PC-3 (cell line): ENCODE data around the gene CORO2B.

Experiments
- EZH2 ChIP-seq: fragments of 300-600 bp; sonication (generic); IDR thresholded peaks from one replicate; pipeline ENCODE4 v1.6.1; 2017; ENCODE audit warnings: antibody characterized with exemption, mild to moderate bottlenecking, low read length; ENCODE audit not compliant: unreplicated experiment
- EZH2phosphoT487 ChIP-seq: fragments of 300-600 bp; sonication (generic); IDR thresholded peaks from 2 replicates; pipeline ENCODE4 v1.6.1; 2018; ENCODE audit warnings: mild to moderate bottlenecking, antibody characterized with exemption, low read length, borderline replicate concordance
- TF ChIP-seq, protein P1 (sequence below): fragments of 300-600 bp; sonication (generic); conservative IDR thresholded peaks from 2 replicates; pipeline ENCODE4 v1.5.1; 2017; ENCODE audit warnings: antibody characterized with exemption, low read depth, mild to moderate bottlenecking, low read length

DNA sequence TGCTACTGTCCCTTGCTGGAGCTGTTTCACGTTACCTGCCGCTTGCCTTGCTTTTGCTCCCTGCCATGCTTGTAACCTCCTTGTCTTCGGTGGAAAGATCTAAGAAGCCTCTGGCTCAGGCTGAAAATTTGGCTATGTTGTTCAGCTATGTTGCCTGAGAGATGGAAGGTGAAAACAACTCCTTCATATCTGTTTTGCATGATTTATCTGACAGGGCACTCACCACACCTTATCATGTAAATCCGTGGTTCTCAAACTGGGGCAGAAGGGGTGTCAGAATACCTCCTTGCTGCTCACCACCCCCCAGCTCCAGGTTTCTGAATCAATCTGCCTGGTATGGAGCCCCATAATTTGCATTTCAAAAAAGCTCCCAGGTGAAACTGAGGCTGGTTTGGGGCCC, 6.5 kb upstream of the CORO2B start:
- TF ChIP-seq, protein P1, sequence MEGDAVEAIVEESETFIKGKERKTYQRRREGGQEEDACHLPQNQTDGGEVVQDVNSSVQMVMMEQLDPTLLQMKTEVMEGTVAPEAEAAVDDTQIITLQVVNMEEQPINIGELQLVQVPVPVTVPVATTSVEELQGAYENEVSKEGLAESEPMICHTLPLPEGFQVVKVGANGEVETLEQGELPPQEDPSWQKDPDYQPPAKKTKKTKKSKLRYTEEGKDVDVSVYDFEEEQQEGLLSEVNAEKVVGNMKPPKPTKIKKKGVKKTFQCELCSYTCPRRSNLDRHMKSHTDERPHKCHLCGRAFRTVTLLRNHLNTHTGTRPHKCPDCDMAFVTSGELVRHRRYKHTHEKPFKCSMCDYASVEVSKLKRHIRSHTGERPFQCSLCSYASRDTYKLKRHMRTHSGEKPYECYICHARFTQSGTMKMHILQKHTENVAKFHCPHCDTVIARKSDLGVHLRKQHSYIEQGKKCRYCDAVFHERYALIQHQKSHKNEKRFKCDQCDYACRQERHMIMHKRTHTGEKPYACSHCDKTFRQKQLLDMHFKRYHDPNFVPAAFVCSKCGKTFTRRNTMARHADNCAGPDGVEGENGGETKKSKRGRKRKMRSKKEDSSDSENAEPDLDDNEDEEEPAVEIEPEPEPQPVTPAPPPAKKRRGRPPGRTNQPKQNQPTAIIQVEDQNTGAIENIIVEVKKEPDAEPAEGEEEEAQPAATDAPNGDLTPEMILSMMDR, result no peak
- TF ChIP-seq EZH2 (no peak), EZH2phosphoT487 (no peak)
